Measurements from ENCODE around the gene HIF1A.

The HIF1A gene

DNA sequence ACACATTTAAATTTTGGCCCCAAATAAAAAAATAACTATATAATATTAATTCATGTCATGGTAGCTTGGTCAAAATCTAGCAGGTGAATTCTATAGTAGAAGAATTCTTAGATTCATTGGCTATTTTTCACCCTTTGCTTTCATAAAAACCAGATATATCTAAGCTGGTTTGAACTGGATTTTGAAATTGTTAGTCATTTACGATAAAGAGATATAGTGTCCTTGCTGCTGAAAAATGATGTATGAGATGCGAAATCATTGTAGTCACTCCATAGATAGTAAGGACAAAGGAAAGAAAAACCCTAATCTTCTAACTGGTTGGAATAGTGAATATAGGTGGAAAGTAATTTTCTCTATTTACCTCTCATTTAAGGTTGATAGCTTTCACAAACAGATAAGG is 12.2 kb upstream of the HIF1A start:
- no peak overlapping the region for H3K9ac ChIP-seq (ENCODE audit: low read length)
- no peaks in the 10 kb centered on the region for H3K79me2 ChIP-seq (ENCODE audit: insufficient read depth, low read length)
- H3K9me2 ChIP-seq (ENCODE audit: low read depth, low read length) = no peaks in the 10 kb centered on the region
- TF ChIP-seq, protein P1, sequence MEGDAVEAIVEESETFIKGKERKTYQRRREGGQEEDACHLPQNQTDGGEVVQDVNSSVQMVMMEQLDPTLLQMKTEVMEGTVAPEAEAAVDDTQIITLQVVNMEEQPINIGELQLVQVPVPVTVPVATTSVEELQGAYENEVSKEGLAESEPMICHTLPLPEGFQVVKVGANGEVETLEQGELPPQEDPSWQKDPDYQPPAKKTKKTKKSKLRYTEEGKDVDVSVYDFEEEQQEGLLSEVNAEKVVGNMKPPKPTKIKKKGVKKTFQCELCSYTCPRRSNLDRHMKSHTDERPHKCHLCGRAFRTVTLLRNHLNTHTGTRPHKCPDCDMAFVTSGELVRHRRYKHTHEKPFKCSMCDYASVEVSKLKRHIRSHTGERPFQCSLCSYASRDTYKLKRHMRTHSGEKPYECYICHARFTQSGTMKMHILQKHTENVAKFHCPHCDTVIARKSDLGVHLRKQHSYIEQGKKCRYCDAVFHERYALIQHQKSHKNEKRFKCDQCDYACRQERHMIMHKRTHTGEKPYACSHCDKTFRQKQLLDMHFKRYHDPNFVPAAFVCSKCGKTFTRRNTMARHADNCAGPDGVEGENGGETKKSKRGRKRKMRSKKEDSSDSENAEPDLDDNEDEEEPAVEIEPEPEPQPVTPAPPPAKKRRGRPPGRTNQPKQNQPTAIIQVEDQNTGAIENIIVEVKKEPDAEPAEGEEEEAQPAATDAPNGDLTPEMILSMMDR (IDR thresholded peaks at IDR 0.05; ENCODE audit: low read length) = no peak
- no peak for TF ChIP-seq EZH2 (IDR thresholded peaks at IDR 0.05; ENCODE audit: borderline replicate concordance, low read length)
- H3K36me3 ChIP-seq (ENCODE audit: insufficient read depth, low read length) = no peaks in the 10 kb centered on the region
- peaks cover 17% of the 10 kb centered on the region for H3K4me1 ChIP-seq (ENCODE audit: insufficient read depth, low read length, severe bottlenecking)
- H4K20me1 ChIP-seq (ENCODE audit: insufficient read depth, low read length) = no peaks in the 10 kb centered on the region
- H3F3A ChIP-seq (ENCODE audit: insufficient read depth, low read length) = no peaks in the 10 kb centered on the region
- H3K4me2 ChIP-seq (ENCODE audit: low read length) = no peak overlapping the region
- H3K9me3 ChIP-seq (ENCODE audit: low read length) = peaks cover 9% of the 10 kb centered on the region; the same call in 1 of the 2 replicates
- H3K27me3 ChIP-seq (ENCODE audit: insufficient read depth, low read length) = no peaks in the 10 kb centered on the region
- no peak overlapping the region for H3K27ac ChIP-seq (ENCODE audit: low read depth, low read length, poor library complexity, severe bottlenecking)
- no peak overlapping the region for H3K4me3 ChIP-seq (ENCODE audit: low read depth, low read length, poor library complexity, severe bottlenecking)
- no peak overlapping the region for H2AFZ ChIP-seq (ENCODE audit: low read length)

DNA sequence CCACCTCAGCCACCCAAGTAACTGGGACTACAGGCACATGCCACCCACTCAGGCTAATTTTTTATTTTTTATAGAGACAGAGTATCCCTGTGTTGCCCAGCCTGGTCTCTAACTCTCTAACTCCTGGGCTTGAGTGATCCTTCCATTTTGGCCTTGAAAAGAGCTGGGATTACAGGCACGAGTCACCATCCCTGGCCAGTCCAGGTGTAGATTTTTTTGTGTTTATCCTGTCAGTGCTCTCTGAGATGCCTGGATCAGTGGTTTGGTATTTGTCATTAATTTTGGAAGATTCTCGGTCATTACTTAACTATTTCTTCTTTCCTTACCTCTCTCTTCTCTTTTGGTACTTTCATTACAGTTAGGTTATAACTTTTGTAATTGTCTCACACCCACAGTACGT is 5.3 kb upstream of the HIF1A start:
- H3K79me2 ChIP-seq (ENCODE audit: insufficient read depth, low read length) = no peaks in the 10 kb centered on the region
- H3K9me3 ChIP-seq (ENCODE audit: low read length) = peaks cover 9% of the 10 kb centered on the region; the same call in 1 of the 2 replicates
- no peaks in the 10 kb centered on the region for H4K20me1 ChIP-seq (ENCODE audit: insufficient read depth, low read length)
- peaks cover 20% of the 10 kb centered on the region for H3K4me1 ChIP-seq (ENCODE audit: insufficient read depth, low read length, severe bottlenecking)
- TF ChIP-seq EZH2 (IDR thresholded peaks at IDR 0.05; ENCODE audit: borderline replicate concordance, low read length) = no peak
- TF ChIP-seq, protein P1 (IDR thresholded peaks at IDR 0.05; ENCODE audit: low read length) = no peak
- no peak overlapping the region for H3K4me2 ChIP-seq (ENCODE audit: low read length)
- H3K27ac ChIP-seq (ENCODE audit: low read depth, low read length, poor library complexity, severe bottlenecking) = no peak overlapping the region
- no peak overlapping the region for H3K4me3 ChIP-seq (ENCODE audit: low read depth, low read length, poor library complexity, severe bottlenecking)
- no peaks in the 10 kb centered on the region for H3K9me2 ChIP-seq (ENCODE audit: low read depth, low read length)
- no peaks in the 10 kb centered on the region for H3K27me3 ChIP-seq (ENCODE audit: insufficient read depth, low read length)
- H3K9ac ChIP-seq (ENCODE audit: low read length) = no peak overlapping the region
- no peaks in the 10 kb centered on the region for H3F3A ChIP-seq (ENCODE audit: insufficient read depth, low read length)
- H3K36me3 ChIP-seq (ENCODE audit: insufficient read depth, low read length) = no peaks in the 10 kb centered on the region
- no peak overlapping the region for H2AFZ ChIP-seq (ENCODE audit: low read length)

DNA sequence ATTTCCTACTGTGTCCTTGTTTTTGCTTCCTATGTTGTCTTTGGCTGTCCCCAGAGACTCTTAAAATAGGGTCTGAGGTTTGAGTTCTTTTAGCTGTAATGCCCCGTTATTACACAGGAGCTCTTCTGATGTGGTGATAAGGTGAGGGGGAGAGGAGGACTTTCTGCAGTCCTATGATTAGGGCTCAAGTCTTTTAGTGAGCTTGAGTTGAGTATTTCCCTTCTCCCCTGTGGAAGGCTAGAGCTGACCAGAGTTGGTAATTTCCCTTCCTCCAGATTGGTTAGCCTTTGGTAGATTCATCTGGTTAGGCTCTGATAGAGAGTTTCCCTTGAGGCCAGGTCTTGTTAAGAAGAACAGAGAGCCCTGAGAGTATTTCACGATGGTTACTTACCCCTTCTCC is 4.3 kb upstream of the HIF1A start:
- Histone ChIP-seq H3K27ac (ENCODE audit: low read depth, low read length, poor library complexity, severe bottlenecking) (peak overlapping the region; percentile 5), H2AFZ (ENCODE audit: low read length) (no peak overlapping the region), H3K4me2 (ENCODE audit: low read length) (no peak overlapping the region), H3K4me3 (ENCODE audit: low read depth, low read length, poor library complexity, severe bottlenecking) (no peak overlapping the region), H3K4me1 (ENCODE audit: insufficient read depth, low read length, severe bottlenecking) (peaks cover 20% of the 10 kb centered on the region), H3K9ac (ENCODE audit: low read length) (no peak overlapping the region), H3K9me2 (ENCODE audit: low read depth, low read length) (no peaks in the 10 kb centered on the region), H3F3A (ENCODE audit: insufficient read depth, low read length) (no peaks in the 10 kb centered on the region), H3K36me3 (ENCODE audit: insufficient read depth, low read length) (peaks cover 1% of the 10 kb centered on the region; the same call in 1 of the 2 replicates), H3K27me3 (ENCODE audit: insufficient read depth, low read length) (no peaks in the 10 kb centered on the region), H3K9me3 (ENCODE audit: low read length) (peaks cover 9% of the 10 kb centered on the region; the same call in 1 of the 2 replicates), H3K79me2 (ENCODE audit: insufficient read depth, low read length) (peaks cover 6% of the 10 kb centered on the region), H4K20me1 (ENCODE audit: insufficient read depth, low read length) (no peaks in the 10 kb centered on the region)
- TF ChIP-seq, protein P1 (IDR thresholded peaks at IDR 0.05; ENCODE audit: low read length) = no peak
- TF ChIP-seq EZH2 (IDR thresholded peaks at IDR 0.05; ENCODE audit: borderline replicate concordance, low read length) = no peak
